Measurements from ENCODE around the gene AGL.

DNA sequence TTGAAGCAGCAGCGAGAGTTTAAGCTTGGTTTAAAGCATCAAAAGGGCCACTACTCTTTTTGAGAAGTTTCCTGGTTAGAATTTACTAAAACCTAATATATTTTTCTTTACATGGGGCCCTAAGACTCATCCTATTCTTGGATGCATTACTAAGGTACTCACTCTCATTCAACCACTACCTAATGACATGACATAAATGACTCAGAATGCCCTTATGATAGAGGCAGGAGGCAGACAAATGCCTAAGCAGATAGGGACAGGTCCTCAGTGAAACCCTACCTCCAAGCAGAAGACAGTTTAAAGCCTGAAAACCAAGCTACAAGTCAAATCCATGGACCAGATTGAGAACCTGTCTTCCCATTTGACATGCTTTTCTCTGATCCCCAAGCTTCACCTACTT, 85.4 kb downstream of the AGL start:
- TF ChIP-seq CTCF (conservative IDR thresholded peaks at IDR 0.05; ENCODE audit: low read depth, low read length), result no peak
- TF ChIP-seq SMC3 (IDR thresholded peaks at IDR 0.05; ENCODE audit: low read depth, low read length), result no peak
- no peak for TF ChIP-seq BHLHE40 (IDR thresholded peaks at IDR 0.05; ENCODE audit: low read depth, low read length)
- TF ChIP-seq RFX5 (IDR thresholded peaks at IDR 0.05; ENCODE audit: low read depth, low read length), result no peak
- no peak for TF ChIP-seq MXI1 (IDR thresholded peaks at IDR 0.05; ENCODE audit: borderline replicate concordance, low read depth, low read length)
- no peak for TF ChIP-seq MAFK (IDR thresholded peaks at IDR 0.05; ENCODE audit: low read depth, low read length)

All from IMR-90 (cell line).